H9 (cell line): ENCODE results near the gene ACR. TPM values are rescaled to one million over a fixed set of nuclear protein-coding genes. Genes with fewer than 3 reads are reported as not detected.

Experiments
- DNase-seq: peaks from one replicate; pipeline ENCODE4 v3.0.0-alpha.2; 2017
- H2AFZ ChIP-seq: one replicate; pipeline ENCODE4 v1.6.1; 2013; ENCODE audit warnings: mild to moderate bottlenecking, low read length, control low read depth, moderate library complexity
- H2AK5ac ChIP-seq: 2 replicates; pipeline ENCODE4 v1.6.1; 2013; ENCODE audit warnings: low read length, control low read depth, mixed read lengths; ENCODE audit not compliant: insufficient read length
- H2BK120ac ChIP-seq: one replicate; pipeline ENCODE4 v1.6.1; 2013; ENCODE audit warnings: low read depth, mild to moderate bottlenecking, low read length, control low read depth, inconsistent platforms; ENCODE audit not compliant: poor library complexity, severe bottlenecking
- H2BK12ac ChIP-seq: 2 replicates; pipeline ENCODE4 v1.6.1; 2013; ENCODE audit warnings: low read length, control low read depth, mixed read lengths, low read depth; ENCODE audit not compliant: insufficient read length
- H2BK15ac ChIP-seq: 2 replicates; pipeline ENCODE4 v1.6.1; 2013; ENCODE audit warnings: low read depth, low read length, control low read depth
- H2BK20ac ChIP-seq: one replicate; pipeline ENCODE4 v1.6.1; 2013; ENCODE audit warnings: low read depth, mild to moderate bottlenecking, low read length, control low read depth, inconsistent platforms; ENCODE audit not compliant: poor library complexity, severe bottlenecking
- H2BK5ac ChIP-seq: 2 replicates; pipeline ENCODE4 v1.6.1; 2013; ENCODE audit warnings: low read length, control low read depth, mixed read lengths; ENCODE audit not compliant: insufficient read length
- H3K14ac ChIP-seq: 2 replicates; pipeline ENCODE4 v1.6.1; 2013; ENCODE audit warnings: low read length, control low read depth; ENCODE audit not compliant: insufficient read depth
- H3K18ac ChIP-seq: 2 replicates; pipeline ENCODE4 v1.6.1; 2013; ENCODE audit warnings: low read depth, mild to moderate bottlenecking, mixed read lengths, low read length, control low read depth; ENCODE audit not compliant: insufficient read length
- H3K23ac ChIP-seq: 2 replicates; pipeline ENCODE4 v1.6.1; 2013; ENCODE audit warnings: low read length, control low read depth, mixed read lengths, low read depth; ENCODE audit not compliant: insufficient read length
- H3K23me2 ChIP-seq: 2 replicates; pipeline ENCODE4 v1.6.1; 2013; ENCODE audit warnings: low read depth, mild to moderate bottlenecking, mixed read lengths, low read length, control low read depth; ENCODE audit not compliant: insufficient read length, poor library complexity, severe bottlenecking
- H3K27ac ChIP-seq: 2 replicates; pipeline ENCODE4 v1.5.1; 2013; ENCODE audit warnings: low read length, control low read depth, mixed read lengths, low read depth; ENCODE audit not compliant: insufficient read length
- H3K27me3 ChIP-seq: 2 replicates; pipeline ENCODE4 v1.6.1; 2013; ENCODE audit warnings: low read length, control low read depth, inconsistent platforms; ENCODE audit not compliant: insufficient read depth
- H3K4ac ChIP-seq: 2 replicates; pipeline ENCODE4 v1.6.1; 2013; ENCODE audit warnings: low read depth, mild to moderate bottlenecking, control low read depth, inconsistent platforms, low read length, moderate library complexity
- H3K4me1 ChIP-seq: 2 replicates; pipeline ENCODE4 v1.6.1; 2013; ENCODE audit warnings: low read length, control low read depth, inconsistent platforms; ENCODE audit not compliant: insufficient read depth
- H3K4me2 ChIP-seq: 2 replicates; pipeline ENCODE4 v1.6.1; 2013; ENCODE audit warnings: low read length, control low read depth, mixed read lengths; ENCODE audit not compliant: insufficient read length, insufficient read depth
- H3K56ac ChIP-seq: 2 replicates; pipeline ENCODE4 v1.6.1; 2013; ENCODE audit warnings: low read depth, mild to moderate bottlenecking, mixed read lengths, low read length, control low read depth; ENCODE audit not compliant: insufficient read length
- H3K79me1 ChIP-seq: 2 replicates; pipeline ENCODE4 v1.6.1; 2013; ENCODE audit warnings: low read depth, mild to moderate bottlenecking, moderate library complexity, low read length, control low read depth, inconsistent platforms; ENCODE audit not compliant: insufficient read depth, poor library complexity, severe bottlenecking
- H3K79me2 ChIP-seq: 2 replicates; pipeline ENCODE4 v1.6.1; 2013; ENCODE audit warnings: low read length, control low read depth, inconsistent platforms; ENCODE audit not compliant: insufficient read depth
- H3K9ac ChIP-seq: 2 replicates; pipeline ENCODE4 v1.6.1; 2013; ENCODE audit warnings: low read length, control low read depth, mixed read lengths; ENCODE audit not compliant: insufficient read length; ENCODE audit errors: extremely low read depth
- H3K9me3 ChIP-seq: one replicate; pipeline ENCODE4 v1.6.1; 2013; ENCODE audit warnings: low read depth, low read length, inconsistent platforms; ENCODE audit not compliant: control insufficient read depth
- H3T11ph ChIP-seq: one replicate; pipeline ENCODE4 v1.6.1; 2013; ENCODE audit warnings: mild to moderate bottlenecking, low read length, control low read depth, inconsistent platforms
- H4K20me1 ChIP-seq: one replicate; pipeline ENCODE4 v1.6.1; 2013; ENCODE audit not compliant: control insufficient read depth, insufficient read length, insufficient read depth
- H4K5ac ChIP-seq: 2 replicates; pipeline ENCODE4 v1.6.1; 2013; ENCODE audit warnings: low read depth, mild to moderate bottlenecking, mixed read lengths, low read length, control low read depth; ENCODE audit not compliant: insufficient read length
- H4K8ac ChIP-seq: replicated peaks from 2 replicates; pipeline ENCODE4 v1.6.1; 2013; ENCODE audit warnings: low read length, control low read depth, mixed read lengths, low read depth; ENCODE audit not compliant: insufficient read length
- H4K91ac ChIP-seq: 2 replicates; pipeline ENCODE4 v1.6.1; 2013; ENCODE audit warnings: low read depth, mild to moderate bottlenecking, moderate library complexity, mixed read lengths, low read length, control low read depth; ENCODE audit not compliant: insufficient read length
- H3K27ac Mint-ChIP-seq, 3 experiments: 2 replicates in 2 of 3; 3 replicates in 1 of 3; pipeline ENCODE4 v1.8.0; 2020 to 2021; ENCODE audit warnings: mixed read lengths in 3 of 3, mild to moderate bottlenecking in 1 of 3, moderate library complexity in 1 of 3
- H3K27me3 Mint-ChIP-seq: 2 replicates; pipeline ENCODE4 v1.8.0; 2021; ENCODE audit warnings: low read depth, mild to moderate bottlenecking, moderate library complexity, mixed read lengths
- H3K36me3 Mint-ChIP-seq, 3 experiments: 2 replicates in 2 of 3; 3 replicates in 1 of 3; pipeline ENCODE4 v1.8.0; 2020 to 2021; ENCODE audit warnings: low read depth in 3 of 3, mixed read lengths in 3 of 3; ENCODE audit not compliant: insufficient read depth in 1 of 3
- H3K4me1 Mint-ChIP-seq, 2 experiments: 2 replicates each; pipeline ENCODE4 v1.8.0; 2020; ENCODE audit warnings: mixed read lengths in 2 of 2
- H3K4me3 Mint-ChIP-seq, 2 experiments: 2 replicates in 1 of 2; 3 replicates in 1 of 2; pipeline ENCODE4 v1.8.0; 2020 to 2021; ENCODE audit warnings: mild to moderate bottlenecking in 2 of 2, mixed read lengths in 2 of 2, moderate library complexity in 1 of 2
- H3K9me3 Mint-ChIP-seq, 2 experiments: 2 replicates in 1 of 2; 3 replicates in 1 of 2; pipeline ENCODE4 v1.8.0; 2020; ENCODE audit warnings: mild to moderate bottlenecking in 2 of 2, mixed read lengths in 2 of 2, moderate library complexity in 1 of 2
- WGBS: extraction: QIAGEN DNeasy Blood & Tissue Kit; methylation state at CpG from one replicate; pipeline ENCODE4 v1.1.7; 2013; ENCODE audit warnings: missing lambda C conversion rate, low lambda C conversion rate, mixed read lengths; ENCODE audit not compliant: insufficient read length; ENCODE audit errors: extremely low coverage; 5-methylcytosine and 5-hydroxymethylcytosine counted together
- total RNA-seq: library from RNA; stranded (reverse); gene quantifications from 2 replicates; pipeline ENCODE4 v1.2.1, GENCODE V29; 2021
- TF ChIP-seq, protein P1 (sequence below): fragments of 200-600 bp; sonication (generic); conservative IDR thresholded peaks from 3 replicates; pipeline ENCODE4 v1.8.0; 2021; ENCODE audit warnings: antibody characterized with exemption, mild to moderate bottlenecking

ACR gene
- total RNA-seq, 1 experiment from 2014 or later: 0.35 TPM

DNA sequence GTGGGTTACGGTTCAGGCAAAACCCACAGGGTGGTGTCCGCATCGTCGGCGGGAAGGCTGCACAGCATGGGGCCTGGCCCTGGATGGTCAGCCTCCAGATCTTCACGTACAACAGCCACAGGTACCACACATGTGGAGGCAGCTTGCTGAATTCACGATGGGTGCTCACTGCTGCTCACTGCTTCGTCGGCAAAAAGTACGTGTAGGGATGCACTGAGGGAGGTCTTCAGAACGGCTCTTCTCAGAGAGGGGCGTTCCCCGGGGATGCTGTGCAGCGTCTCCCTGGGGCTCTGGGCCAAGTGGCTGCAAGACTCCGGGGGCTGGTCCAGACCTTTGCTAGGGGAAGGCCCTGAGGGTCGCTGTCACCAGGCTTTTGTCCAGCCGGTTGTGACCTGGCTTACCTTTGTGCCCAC is 1.3 kb downstream of the ACR start:
- Histone ChIP-seq H3K79me2 (no peaks in the 10 kb centered on the region), H3K4me1 (no peaks in the 10 kb centered on the region), H3K27me3 (peaks cover 11% of the 10 kb centered on the region), H2AK5ac (no peak overlapping the region), H3K18ac (no peak overlapping the region), H2BK5ac (no peak overlapping the region), H2BK120ac (no peak overlapping the region), H3T11ph (no peak overlapping the region), H2BK20ac (no peak overlapping the region), H3K79me1 (no peaks in the 10 kb centered on the region), H4K8ac (no peak overlapping the region), H3K4ac (no peak overlapping the region), H2BK12ac (no peak overlapping the region), H3K9ac (no peak overlapping the region), H3K23ac (no peak overlapping the region), H3K14ac (no peak overlapping the region), H2BK15ac (no peak overlapping the region), H4K5ac (no peak overlapping the region), H4K91ac (no peak overlapping the region), H3K4me2 (no peak overlapping the region), H3K9me3 (no peaks in the 10 kb centered on the region), H3K23me2 (no peaks in the 10 kb centered on the region), H3K27ac (no peak overlapping the region), H4K20me1 (no peaks in the 10 kb centered on the region), H3K56ac (no peak overlapping the region), H2AFZ (no peak overlapping the region)
- H3K27ac Mint-ChIP-seq: no peak overlapping the region
- no peak overlapping the region for H3K4me3 Mint-ChIP-seq
- DNase-seq: peak; percentile 17
- no peaks in the 10 kb centered on the region for H3K36me3 Mint-ChIP-seq
- H3K4me1 Mint-ChIP-seq: no peaks in the 10 kb centered on the region
- H3K27me3 Mint-ChIP-seq: peaks cover 99% of the 10 kb centered on the region
- TF ChIP-seq, protein P1, sequence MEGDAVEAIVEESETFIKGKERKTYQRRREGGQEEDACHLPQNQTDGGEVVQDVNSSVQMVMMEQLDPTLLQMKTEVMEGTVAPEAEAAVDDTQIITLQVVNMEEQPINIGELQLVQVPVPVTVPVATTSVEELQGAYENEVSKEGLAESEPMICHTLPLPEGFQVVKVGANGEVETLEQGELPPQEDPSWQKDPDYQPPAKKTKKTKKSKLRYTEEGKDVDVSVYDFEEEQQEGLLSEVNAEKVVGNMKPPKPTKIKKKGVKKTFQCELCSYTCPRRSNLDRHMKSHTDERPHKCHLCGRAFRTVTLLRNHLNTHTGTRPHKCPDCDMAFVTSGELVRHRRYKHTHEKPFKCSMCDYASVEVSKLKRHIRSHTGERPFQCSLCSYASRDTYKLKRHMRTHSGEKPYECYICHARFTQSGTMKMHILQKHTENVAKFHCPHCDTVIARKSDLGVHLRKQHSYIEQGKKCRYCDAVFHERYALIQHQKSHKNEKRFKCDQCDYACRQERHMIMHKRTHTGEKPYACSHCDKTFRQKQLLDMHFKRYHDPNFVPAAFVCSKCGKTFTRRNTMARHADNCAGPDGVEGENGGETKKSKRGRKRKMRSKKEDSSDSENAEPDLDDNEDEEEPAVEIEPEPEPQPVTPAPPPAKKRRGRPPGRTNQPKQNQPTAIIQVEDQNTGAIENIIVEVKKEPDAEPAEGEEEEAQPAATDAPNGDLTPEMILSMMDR: no peak
- WGBS: no CpG with 5 or more reads among the region's 17 CpGs
- no peaks in the 10 kb centered on the region; a peak in 1 of 5 replicates for H3K9me3 Mint-ChIP-seq
